LNCAP (cell line): ENCODE results near the gene CYB561D1.

ENCODE experiments used
- TF ChIP-seq, protein P1 (sequence below): fragments of 450-650 bp; IDR thresholded peaks from 2 replicates; pipeline ENCODE4 v1.5.1; 2017; ENCODE audit warnings: mild to moderate bottlenecking

Gene CYB561D1

DNA sequence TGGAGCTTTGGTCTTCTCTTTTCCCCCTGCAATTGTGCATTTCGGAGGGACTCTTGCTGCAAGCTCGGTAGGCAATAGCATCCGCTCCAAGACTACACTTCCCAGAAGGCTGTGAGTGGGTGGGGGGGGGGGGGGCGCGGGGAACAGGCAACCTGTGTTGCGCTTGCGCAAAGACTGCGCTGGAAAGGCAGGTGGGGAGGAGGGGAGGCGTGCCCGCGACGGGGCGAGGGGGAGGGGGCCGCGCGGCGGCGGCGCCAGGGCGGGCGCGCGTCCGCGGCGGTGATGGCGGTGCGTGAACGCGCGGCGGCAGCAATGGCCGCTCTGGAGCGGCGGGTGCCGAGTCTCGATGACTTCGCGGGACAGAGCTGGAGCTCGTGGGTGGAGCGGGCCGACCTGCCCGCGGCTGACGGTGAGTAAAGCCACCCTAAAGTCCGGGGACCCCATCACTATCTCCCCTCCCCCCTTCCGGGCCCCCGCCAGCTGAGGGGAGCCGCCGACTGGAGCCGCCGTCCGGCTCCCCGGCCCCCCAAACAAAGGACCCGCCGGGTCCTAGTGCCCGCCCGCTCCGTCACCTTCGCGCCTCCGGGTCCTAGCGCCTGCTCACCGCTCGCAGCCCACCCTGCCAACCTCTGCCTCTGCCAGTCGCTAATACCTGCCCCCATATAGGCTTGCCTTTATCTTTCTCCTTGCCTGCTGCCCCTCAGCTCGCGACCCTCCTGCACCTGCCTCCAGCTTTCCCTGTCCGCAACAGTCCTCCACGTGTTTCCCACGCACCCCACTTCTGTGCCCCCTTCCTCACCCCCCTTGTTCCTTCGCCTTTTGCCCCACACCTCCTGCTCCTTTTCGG lies 10.0 kb upstream of the CYB561D1 start, which contains the start of gene ATXN7L2:
Gene ATXN7L2, plus strand, starts transcription at position 234 of the 847 bp plus-strand sequence. Its CDS starts 49 bp downstream, at position 283.
- TF ChIP-seq, protein P1, sequence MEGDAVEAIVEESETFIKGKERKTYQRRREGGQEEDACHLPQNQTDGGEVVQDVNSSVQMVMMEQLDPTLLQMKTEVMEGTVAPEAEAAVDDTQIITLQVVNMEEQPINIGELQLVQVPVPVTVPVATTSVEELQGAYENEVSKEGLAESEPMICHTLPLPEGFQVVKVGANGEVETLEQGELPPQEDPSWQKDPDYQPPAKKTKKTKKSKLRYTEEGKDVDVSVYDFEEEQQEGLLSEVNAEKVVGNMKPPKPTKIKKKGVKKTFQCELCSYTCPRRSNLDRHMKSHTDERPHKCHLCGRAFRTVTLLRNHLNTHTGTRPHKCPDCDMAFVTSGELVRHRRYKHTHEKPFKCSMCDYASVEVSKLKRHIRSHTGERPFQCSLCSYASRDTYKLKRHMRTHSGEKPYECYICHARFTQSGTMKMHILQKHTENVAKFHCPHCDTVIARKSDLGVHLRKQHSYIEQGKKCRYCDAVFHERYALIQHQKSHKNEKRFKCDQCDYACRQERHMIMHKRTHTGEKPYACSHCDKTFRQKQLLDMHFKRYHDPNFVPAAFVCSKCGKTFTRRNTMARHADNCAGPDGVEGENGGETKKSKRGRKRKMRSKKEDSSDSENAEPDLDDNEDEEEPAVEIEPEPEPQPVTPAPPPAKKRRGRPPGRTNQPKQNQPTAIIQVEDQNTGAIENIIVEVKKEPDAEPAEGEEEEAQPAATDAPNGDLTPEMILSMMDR, result no peak

DNA sequence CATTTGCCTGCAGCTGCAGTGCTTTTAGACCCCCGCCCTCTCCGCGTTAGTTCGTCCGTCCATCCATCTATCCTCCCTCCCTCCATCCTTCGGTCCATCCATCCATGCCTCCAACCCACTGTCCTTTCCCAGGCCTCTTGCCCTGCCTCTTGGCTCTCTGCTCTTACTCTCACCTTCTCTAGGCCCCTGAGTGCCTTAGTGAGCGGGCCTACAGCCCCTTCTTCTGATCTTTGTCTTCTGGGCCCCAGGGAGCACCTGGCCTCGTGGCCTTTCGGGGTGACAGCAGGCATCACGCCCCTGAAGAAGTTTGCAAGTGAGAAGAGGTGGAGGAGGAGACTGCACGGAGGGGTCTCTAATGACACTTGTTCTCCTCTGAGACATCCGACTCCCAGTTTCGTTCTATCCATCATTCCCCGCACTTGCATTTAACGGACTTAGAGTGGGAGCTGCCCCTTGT lies 9.3 kb upstream of the CYB561D1 start:
- TF ChIP-seq, protein P1, result no peak

DNA sequence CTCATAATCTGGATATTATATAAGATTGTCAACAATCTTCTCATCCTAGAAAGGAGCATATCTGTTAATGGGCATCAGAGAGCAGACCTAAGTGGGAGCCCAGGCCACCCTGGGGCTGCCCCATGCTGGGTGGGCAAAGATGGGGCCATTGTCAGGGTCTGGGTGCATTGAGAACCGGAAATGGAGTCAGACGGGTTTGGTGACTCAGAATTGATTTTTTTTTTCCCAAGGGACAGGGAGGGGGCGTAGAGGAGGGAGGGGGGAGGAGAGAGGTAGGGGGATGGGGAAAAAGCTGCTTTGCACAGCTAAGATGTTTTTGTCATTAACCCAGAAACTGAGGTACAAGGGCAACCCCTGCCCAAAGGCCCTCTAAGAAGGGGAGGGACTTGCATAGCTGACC lies 8.9 kb upstream of the CYB561D1 start:
- TF ChIP-seq, protein P1, result no peak

DNA sequence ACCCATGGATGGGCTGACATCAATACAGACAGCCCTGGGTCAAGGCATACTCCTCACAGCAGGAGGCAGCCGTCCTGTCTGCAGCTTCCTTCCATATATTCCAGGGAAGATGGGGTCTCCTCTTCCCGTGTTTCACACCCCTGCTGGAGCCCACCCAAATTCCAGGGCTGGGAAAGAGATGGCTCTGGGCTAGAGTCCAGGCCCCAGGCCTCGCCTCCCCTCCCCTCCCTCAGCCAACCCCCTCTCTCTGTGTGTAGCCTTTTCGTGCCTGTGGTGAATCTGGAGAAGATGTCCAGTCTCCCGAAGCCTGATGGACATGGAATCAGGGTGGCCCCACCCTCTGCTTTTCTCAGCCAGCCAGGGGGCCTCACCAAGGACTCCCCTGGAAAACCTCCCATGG lies 6.6 kb upstream of the CYB561D1 start:
- TF ChIP-seq, protein P1, result no peak

DNA sequence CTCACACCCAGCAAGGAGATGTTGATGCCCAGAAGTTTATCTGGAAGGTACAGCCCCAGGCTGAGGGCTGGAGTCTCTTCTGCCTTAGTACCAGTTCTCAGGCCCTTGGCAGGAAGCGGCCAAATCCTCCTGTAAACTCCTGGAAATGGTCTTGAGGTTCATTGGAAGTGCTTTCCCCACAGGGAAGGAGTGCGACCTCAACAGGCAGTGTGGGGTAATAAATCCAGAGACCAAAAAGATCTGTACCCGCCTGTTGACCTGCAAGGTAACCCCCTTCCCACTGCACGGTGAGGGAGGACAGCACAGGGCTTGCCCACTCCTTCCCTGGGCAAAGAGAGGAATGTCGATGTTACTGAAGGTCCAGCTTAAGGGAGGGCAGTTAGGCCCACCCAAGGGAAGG lies 5.7 kb upstream of the CYB561D1 start:
- TF ChIP-seq, protein P1, result no peak

DNA sequence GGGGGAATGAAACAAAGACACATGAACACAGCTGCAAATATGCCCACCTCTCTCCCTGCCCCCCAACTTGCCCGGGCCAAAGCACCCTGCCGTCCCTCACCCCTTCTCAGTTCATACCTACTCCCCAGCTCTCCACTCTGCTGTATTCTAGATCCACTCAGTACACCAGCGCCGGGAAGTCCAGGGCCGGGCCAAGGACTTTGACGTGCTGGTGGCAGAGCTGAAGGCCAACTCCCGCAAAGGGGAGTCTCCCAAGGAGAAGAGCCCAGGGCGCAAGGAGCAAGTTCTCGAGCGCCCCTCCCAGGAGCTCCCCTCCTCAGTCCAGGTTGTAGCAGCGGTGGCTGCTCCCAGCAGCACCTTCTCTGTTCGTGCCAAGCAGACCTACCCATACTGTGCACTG lies 5.2 kb upstream of the CYB561D1 start:
- TF ChIP-seq, protein P1, result no peak

DNA sequence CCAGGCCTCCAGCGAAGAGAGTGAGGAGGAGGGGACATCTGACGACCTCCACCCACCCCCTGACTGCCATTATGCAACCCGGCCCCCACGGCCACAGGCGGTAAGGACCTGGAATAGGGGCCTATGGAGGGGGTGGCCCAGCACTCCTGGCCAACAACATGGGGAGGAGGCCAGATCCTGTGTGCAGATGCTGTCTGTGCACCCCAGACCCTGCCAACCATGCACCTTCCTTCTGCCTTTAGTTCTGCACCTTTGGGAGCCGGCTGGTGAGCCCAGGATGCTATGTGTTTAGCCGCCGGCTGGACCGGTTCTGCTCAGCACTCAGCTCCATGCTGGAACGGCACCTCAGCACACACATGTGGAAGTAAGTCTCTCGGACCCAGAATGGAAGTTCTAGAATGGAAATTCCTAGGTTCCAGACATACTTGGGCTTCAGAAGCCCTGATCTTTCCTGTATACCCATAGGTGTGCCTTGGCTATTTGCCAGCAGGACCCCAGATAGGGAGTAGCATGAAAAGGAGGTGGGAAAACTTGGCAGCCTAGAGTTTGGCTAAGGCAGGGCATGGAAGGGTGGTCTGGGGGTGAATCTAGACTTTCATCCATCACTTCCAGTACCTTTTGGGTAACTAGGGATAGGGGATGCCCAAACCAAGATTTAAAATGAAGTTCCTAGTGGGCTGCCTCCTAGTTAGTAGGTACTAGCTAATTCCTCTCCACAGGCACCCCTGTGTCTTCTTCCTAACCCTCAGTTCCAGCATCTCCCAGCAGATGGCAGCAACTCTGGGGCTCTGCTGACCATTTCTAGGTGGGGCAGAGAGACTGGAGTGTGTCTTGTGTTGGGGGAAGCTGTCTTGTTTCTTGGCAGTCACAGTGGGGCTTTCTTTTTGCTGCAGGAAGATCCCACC lies 3.6 kb upstream of the CYB561D1 start:
- TF ChIP-seq, protein P1, result peak; percentile 72
